ENCODE results near the gene MYT1. TPM values are rescaled to one million over a fixed set of nuclear protein-coding genes. Genes with fewer than 3 reads are reported as not detected.

MYT1 gene
- total and polyA plus RNA-seq, 2 of the 8 experiments (the other 6 are each of a cell fraction or from before 2014, with no cell fraction given): 0.63 to 2.0 TPM

GRCh38 chr20:64228751-64229506, 64.7 kb downstream of the MYT1 start:
- H3K23me2 ChIP-seq (ENCODE audit: low read depth, low read length): no peaks in the 10 kb centered on the region
- no peak overlapping the region for H3K56ac ChIP-seq (replicated peaks; ENCODE audit: insufficient read length, low read depth, low read length)
- H3K23ac ChIP-seq (ENCODE audit: insufficient read length): no peak overlapping the region
- H2AFZ ChIP-seq (ENCODE audit: low read length): no peak overlapping the region
- no peak for TF ChIP-seq ASH2L (IDR thresholded peaks at IDR 0.05; ENCODE audit: low read length)
- TF ChIP-seq YY1 (IDR thresholded peaks at IDR 0.05; ENCODE audit: low read depth, low read length): no peak
- TF ChIP-seq KDM1A (IDR thresholded peaks at IDR 0.05; ENCODE audit: borderline replicate concordance, low read length): no peak
- TF ChIP-seq MAFK (IDR thresholded peaks at IDR 0.05; ENCODE audit: low read depth, low read length): no peak
- TF ChIP-seq CHD2 (IDR thresholded peaks at IDR 0.05; ENCODE audit: low read length): no peak
- no peak for TF ChIP-seq SP4 (IDR thresholded peaks at IDR 0.05; ENCODE audit: low read length)
- no peak for TF ChIP-seq KDM5A (IDR thresholded peaks at IDR 0.05; ENCODE audit: low read length)
- H3K36me3 ChIP-seq (ENCODE audit: control insufficient read depth in 2 of 4, insufficient read depth in 4 of 4, low read length in 3 of 4): no peaks in the 10 kb centered on the region
- no peak overlapping the region; the same call in 1 of the 2 replicates for H4K8ac ChIP-seq (ENCODE audit: extremely low read depth, insufficient read depth, low read length)
- WGBS, 2 experiments (ENCODE audit: extremely low coverage in 1 of 2, insufficient coverage in 1 of 2, insufficient read length in 1 of 2, insufficient replicate concordance in 2 of 2, low coverage in 1 of 2, low lambda C conversion rate in 2 of 2, missing lambda C conversion rate in 1 of 2): 90% methylated on average over 14 of the region's 14 CpGs; no CpG with 5 or more reads in 1 of the 2 experiments
- H3K9me3 ChIP-seq (ENCODE audit: insufficient read depth in 2 of 2, low read depth in 1 of 2, low read length in 1 of 2): no peaks in the 10 kb centered on the region
- no peak overlapping the region for H2BK20ac ChIP-seq (ENCODE audit: low read length)
- H3K4me1 ChIP-seq (replicated peaks in 1 of 4; ENCODE audit: control insufficient read depth in 3 of 4, insufficient read depth in 4 of 4, low read length in 3 of 4): peaks cover 0 to 3% (median 1%) of the 10 kb centered on the region in 4 experiments; a peak in 6 of 7 replicates
- no peaks in the 10 kb centered on the region for H3K79me1 ChIP-seq (ENCODE audit: low read depth, low read length)
- H2AK5ac ChIP-seq (ENCODE audit: low read depth, low read length): no peak overlapping the region
- POLR2A ChIA-PET (ENCODE audit: partially characterized antibody): no interaction called here
- no peak overlapping the region for H3K14ac ChIP-seq (ENCODE audit: insufficient read length)
- no peak overlapping the region for H3K4me3 ChIP-seq (ENCODE audit: extremely low read depth in 1 of 4, insufficient read depth in 2 of 4, low read depth in 3 of 4, low read length in 4 of 4)
- H2BK120ac ChIP-seq (replicated peaks; ENCODE audit: low read depth, low read length): no peak overlapping the region
- H4K20me1 ChIP-seq (replicated peaks in 1 of 2; ENCODE audit: control insufficient read depth in 1 of 2, insufficient read depth in 2 of 2, low read length in 2 of 2): no peaks in the 10 kb centered on the region
- H3K4me2 ChIP-seq (ENCODE audit: insufficient read depth in 1 of 2, low read depth in 2 of 2, low read length in 2 of 2): no peak overlapping the region
- H2BK15ac ChIP-seq (ENCODE audit: low read length): no peak overlapping the region
- no peak overlapping the region for H3K18ac ChIP-seq (ENCODE audit: extremely low read depth, low read length)
- no peak overlapping the region for H2BK12ac ChIP-seq (ENCODE audit: low read depth, low read length)
- H3K27ac ChIP-seq (ENCODE audit: low read depth, low read length): no peak overlapping the region
- no peaks in the 10 kb centered on the region for H3K27me3 ChIP-seq (replicated peaks in 1 of 4; ENCODE audit: control insufficient read depth in 3 of 4, extremely low read depth in 1 of 4, insufficient read depth in 3 of 4, low read length in 3 of 4)
- H4K91ac ChIP-seq (replicated peaks; ENCODE audit: insufficient read length, low read length): no peak overlapping the region
- no peak overlapping the region for H2BK5ac ChIP-seq (ENCODE audit: low read depth, low read length)
- H3K9ac ChIP-seq (replicated peaks in 1 of 4; ENCODE audit: extremely low read depth in 1 of 4, low read depth in 3 of 4, low read length in 3 of 4): no peak overlapping the region
- no peak for DNase-seq (ENCODE audit: low read depth in 1 of 2, low spot score in 2 of 2)
- no peak for FAIRE-seq
- H3K79me2 ChIP-seq (ENCODE audit: control insufficient read depth in 1 of 2, insufficient read depth in 2 of 2, low read length in 2 of 2): no peaks in the 10 kb centered on the region
- no peak overlapping the region for H4K5ac ChIP-seq (ENCODE audit: insufficient read length, low read depth, low read length)
- CTCF ChIA-PET (ENCODE audit: partially characterized antibody): interaction anchor here (0.6 to 1.7 kb wide), 4 partner anchors 22 to 159 kb away, joined by 3 read pairs; no protein-coding TSS in a partner anchor
- H3K4ac ChIP-seq (replicated peaks; ENCODE audit: insufficient read length, low read depth, low read length): no peak overlapping the region

Data from H1 (cell line).